ENCODE results near the gene DAB1. TPM values are rescaled to one million over a fixed set of nuclear protein-coding genes. Genes with fewer than 3 reads are reported as not detected.

The DAB1 gene
- total RNA-seq, 2 experiments from 2014 or later = 0.52 to 0.61 TPM

DNA sequence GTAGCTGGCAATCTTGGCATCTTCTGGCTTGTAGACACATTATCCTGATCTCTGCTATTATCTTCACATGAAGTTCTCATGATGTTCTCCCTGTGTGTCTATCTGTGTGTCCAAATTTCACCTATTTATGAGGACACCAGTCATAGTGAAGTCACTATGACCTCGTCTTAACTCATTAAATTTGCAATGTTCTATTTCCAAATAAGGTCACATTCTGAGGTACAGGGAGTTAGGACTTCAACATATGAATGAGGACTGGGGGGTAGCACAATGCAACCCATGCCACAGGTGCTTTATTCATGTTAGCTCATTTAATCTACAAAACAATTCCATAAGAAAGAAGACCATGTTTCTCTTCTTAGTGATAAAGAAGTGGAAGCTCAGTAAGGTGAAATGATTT is 251.8 kb downstream of the DAB1 start:
- POLR2A ChIA-PET = interaction anchor here (0.9 kb wide), 1 partner anchor 469 kb away, joined by 3 read pairs; no protein-coding TSS in a partner anchor
- Histone ChIP-seq H3K4me1 (ENCODE audit: insufficient read depth, low read length) (no peaks in the 10 kb centered on the region), H3K27ac (ENCODE audit: low read depth in 1 of 2, low read length in 2 of 2) (no peak overlapping the region), H3K27me3 (ENCODE audit: control insufficient read depth in 1 of 2, insufficient read depth in 2 of 2, low read length in 2 of 2) (peaks cover 0 to 2% of the 10 kb centered on the region in 2 experiments), H3K9me3 (ENCODE audit: control insufficient read depth in 1 of 2, insufficient read depth in 1 of 2, low read length in 2 of 2) (peaks cover 0 to 6% of the 10 kb centered on the region in 2 experiments), H3K4me3 (ENCODE audit: low read length) (no peak overlapping the region), H3K36me3 (ENCODE audit: insufficient read depth, low read length) (no peaks in the 10 kb centered on the region)
- H3K4me3 Mint-ChIP-seq = no peak overlapping the region
- intact Hi-C loops (cut with DNase I, micrococcal nuclease) = no loop called here
- H3K4me1 Mint-ChIP-seq (ENCODE audit: low read depth) = no peaks in the 10 kb centered on the region
- CTCF ChIA-PET = no interaction called here
- H3K36me3 Mint-ChIP-seq (ENCODE audit: low read depth) = no peaks in the 10 kb centered on the region
- ATAC-seq (ENCODE audit: poor library complexity) (no peak), DNase-seq (no peak)
- peaks cover 2% of the 10 kb centered on the region for H3K9me3 Mint-ChIP-seq
- TF ChIP-seq CTCF (IDR thresholded peaks at IDR 0.05) = no peak
- no peak overlapping the region for H3K27ac Mint-ChIP-seq
- no peaks in the 10 kb centered on the region for H3K27me3 Mint-ChIP-seq

DNA sequence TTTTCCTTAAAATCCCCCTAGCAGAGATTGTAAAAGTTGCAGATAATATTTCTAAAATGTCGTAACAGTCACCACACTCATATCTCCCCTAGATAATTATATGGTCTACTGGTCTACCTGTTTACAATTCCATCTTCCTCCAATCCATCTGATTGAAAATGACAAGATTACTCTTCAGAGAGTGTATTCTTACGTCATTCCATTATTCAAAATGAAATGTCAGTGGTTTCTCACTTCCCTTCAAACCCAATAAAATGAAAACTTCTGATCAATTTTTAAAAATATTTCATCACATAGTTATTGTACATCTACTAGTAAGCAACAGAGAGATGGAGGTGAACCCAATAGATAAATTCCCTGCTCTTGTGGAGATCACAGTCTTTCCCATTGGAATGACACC is 255.9 kb downstream of the DAB1 start:
- H3K27me3 Mint-ChIP-seq = no peaks in the 10 kb centered on the region
- H3K4me1 ChIP-seq (ENCODE audit: insufficient read depth, low read length) = no peaks in the 10 kb centered on the region
- no peak overlapping the region for H3K27ac Mint-ChIP-seq
- ChIA-PET CTCF (no interaction called here), POLR2A (no interaction called here)
- no peak overlapping the region for H3K27ac ChIP-seq (ENCODE audit: low read depth in 1 of 2, low read length in 2 of 2)
- no peaks in the 10 kb centered on the region for H3K36me3 ChIP-seq (ENCODE audit: insufficient read depth, low read length)
- no peak for TF ChIP-seq CTCF (IDR thresholded peaks at IDR 0.05)
- no peak for DNase-seq
- no peaks in the 10 kb centered on the region for H3K36me3 Mint-ChIP-seq (ENCODE audit: low read depth)
- no peak overlapping the region for H3K4me3 Mint-ChIP-seq
- H3K9me3 Mint-ChIP-seq = no peaks in the 10 kb centered on the region
- H3K4me3 ChIP-seq (ENCODE audit: low read length) = no peak overlapping the region
- H3K9me3 ChIP-seq (ENCODE audit: control insufficient read depth in 1 of 2, insufficient read depth in 1 of 2, low read length in 2 of 2) = no peaks in the 10 kb centered on the region
- H3K27me3 ChIP-seq (ENCODE audit: control insufficient read depth in 1 of 2, insufficient read depth in 2 of 2, low read length in 2 of 2) = peaks cover 0 to 2% of the 10 kb centered on the region in 2 experiments
- intact Hi-C loops (cut with DNase I, micrococcal nuclease) = no loop called here
- ATAC-seq (ENCODE audit: poor library complexity) = no peak
- H3K4me1 Mint-ChIP-seq (ENCODE audit: low read depth) = no peaks in the 10 kb centered on the region

DNA sequence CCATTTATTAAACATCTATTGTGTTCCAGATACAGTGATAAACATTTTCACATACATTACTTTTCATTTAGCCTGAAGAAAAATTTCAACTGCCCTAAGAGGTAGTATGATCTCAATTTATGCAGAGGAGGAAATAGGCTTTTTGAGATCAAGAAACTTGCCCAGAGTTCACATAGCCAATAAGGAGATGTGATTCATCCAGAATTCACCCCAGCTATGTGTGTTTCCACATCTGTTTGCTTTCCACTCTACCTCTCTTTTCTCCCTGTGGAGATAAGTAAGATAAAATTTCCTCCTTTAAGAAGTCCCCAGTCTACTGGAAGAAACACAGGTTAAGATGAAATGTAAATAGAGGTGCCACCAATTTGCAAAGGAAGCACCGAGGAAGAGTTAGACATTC is 258.3 kb downstream of the DAB1 start:
- ATAC-seq (ENCODE audit: poor library complexity) = no peak
- no peak for TF ChIP-seq CTCF (IDR thresholded peaks at IDR 0.05)
- Mint-ChIP-seq H3K27ac (no peak overlapping the region), H3K4me1 (ENCODE audit: low read depth) (no peaks in the 10 kb centered on the region), H3K9me3 (no peaks in the 10 kb centered on the region), H3K36me3 (ENCODE audit: low read depth) (no peaks in the 10 kb centered on the region), H3K4me3 (no peak overlapping the region), H3K27me3 (no peaks in the 10 kb centered on the region)
- H3K4me1 ChIP-seq (ENCODE audit: insufficient read depth, low read length) = no peaks in the 10 kb centered on the region
- no peak overlapping the region for H3K4me3 ChIP-seq (ENCODE audit: low read length)
- H3K9me3 ChIP-seq (ENCODE audit: control insufficient read depth in 1 of 2, insufficient read depth in 1 of 2, low read length in 2 of 2) = no peaks in the 10 kb centered on the region
- CTCF ChIA-PET = no interaction called here
- no peaks in the 10 kb centered on the region for H3K36me3 ChIP-seq (ENCODE audit: insufficient read depth, low read length)
- POLR2A ChIA-PET = interaction anchor here (0.6 kb wide), 1 partner anchor 1703 kb away, joined by 3 read pairs; no protein-coding TSS in a partner anchor
- H3K27ac ChIP-seq (ENCODE audit: low read depth in 1 of 2, low read length in 2 of 2) = no peak overlapping the region
- DNase-seq = no peak
- no peaks in the 10 kb centered on the region for H3K27me3 ChIP-seq (ENCODE audit: control insufficient read depth in 1 of 2, insufficient read depth in 2 of 2, low read length in 2 of 2)
- intact Hi-C loops (cut with DNase I, micrococcal nuclease) = no loop called here

Data from CD4-positive, alpha-beta T cell (primary cell).